ENCODE results near the gene EP400.

DNA sequence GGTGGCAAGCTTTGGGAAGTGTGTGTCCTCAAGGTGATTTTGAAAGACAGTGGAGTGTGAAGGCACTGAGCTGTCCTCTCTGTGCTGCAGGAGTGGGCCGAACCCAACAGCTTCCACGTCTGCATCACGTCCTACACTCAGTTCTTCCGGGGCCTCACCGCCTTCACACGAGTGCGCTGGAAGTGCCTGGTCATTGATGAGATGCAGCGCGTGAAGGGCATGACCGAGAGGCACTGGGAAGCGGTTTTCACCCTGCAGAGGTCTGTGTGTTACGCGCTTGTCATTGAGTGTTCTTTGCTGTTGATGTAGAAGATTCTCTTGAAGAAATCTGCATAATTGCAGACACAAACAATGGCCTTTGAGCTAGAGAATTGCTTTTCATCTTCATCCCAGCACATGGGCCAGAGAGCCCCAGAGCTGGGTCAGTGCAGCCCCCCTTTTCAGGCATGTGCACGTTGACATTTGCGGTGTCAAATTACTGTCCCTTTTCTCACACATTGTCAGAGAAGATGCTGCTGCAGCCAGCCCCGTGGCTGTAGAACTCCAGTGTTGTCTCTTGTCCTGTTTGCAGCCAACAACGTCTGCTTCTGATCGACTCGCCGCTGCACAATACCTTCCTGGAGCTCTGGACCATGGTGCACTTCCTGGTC is 63.3 kb downstream of the EP400 start:
- TF ChIP-seq ZNF24 (IDR thresholded peaks at IDR 0.05) (no peak), GTF2F1 (IDR thresholded peaks at IDR 0.05; ENCODE audit: low read depth, low read length) (no peak), ESRRB (CRISPR knock-in tag; IDR thresholded peaks at IDR 0.05; ENCODE audit: borderline replicate concordance) (no peak), HDAC2 (IDR thresholded peaks at IDR 0.05) (no peak), TRIM24 (IDR thresholded peaks at IDR 0.05) (no peak), MTA2 (IDR thresholded peaks at IDR 0.05; ENCODE audit: low read depth) (no peak), POLR2A (conservative IDR thresholded peaks at IDR 0.05) (no peak), FOXJ2 (tag; IDR thresholded peaks at IDR 0.05) (no peak), MYBL2 (IDR thresholded peaks at IDR 0.05; ENCODE audit: low read depth) (no peak), MYBL2 (CRISPR knock-in tag; IDR thresholded peaks at IDR 0.05; ENCODE audit: borderline replicate concordance) (no peak), EZH2 (IDR thresholded peaks at IDR 0.05; ENCODE audit: borderline replicate concordance, low read depth, low read length) (no peak), SREBF1 (IDR thresholded peaks at IDR 0.05; ENCODE audit: borderline replicate concordance, low read depth, low read length) (no peak)
- TF ChIP-seq, protein P1, sequence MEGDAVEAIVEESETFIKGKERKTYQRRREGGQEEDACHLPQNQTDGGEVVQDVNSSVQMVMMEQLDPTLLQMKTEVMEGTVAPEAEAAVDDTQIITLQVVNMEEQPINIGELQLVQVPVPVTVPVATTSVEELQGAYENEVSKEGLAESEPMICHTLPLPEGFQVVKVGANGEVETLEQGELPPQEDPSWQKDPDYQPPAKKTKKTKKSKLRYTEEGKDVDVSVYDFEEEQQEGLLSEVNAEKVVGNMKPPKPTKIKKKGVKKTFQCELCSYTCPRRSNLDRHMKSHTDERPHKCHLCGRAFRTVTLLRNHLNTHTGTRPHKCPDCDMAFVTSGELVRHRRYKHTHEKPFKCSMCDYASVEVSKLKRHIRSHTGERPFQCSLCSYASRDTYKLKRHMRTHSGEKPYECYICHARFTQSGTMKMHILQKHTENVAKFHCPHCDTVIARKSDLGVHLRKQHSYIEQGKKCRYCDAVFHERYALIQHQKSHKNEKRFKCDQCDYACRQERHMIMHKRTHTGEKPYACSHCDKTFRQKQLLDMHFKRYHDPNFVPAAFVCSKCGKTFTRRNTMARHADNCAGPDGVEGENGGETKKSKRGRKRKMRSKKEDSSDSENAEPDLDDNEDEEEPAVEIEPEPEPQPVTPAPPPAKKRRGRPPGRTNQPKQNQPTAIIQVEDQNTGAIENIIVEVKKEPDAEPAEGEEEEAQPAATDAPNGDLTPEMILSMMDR (IDR thresholded peaks at IDR 0.05 in 2 of 3, conservative IDR thresholded peaks at IDR 0.05 in 1 of 3; ENCODE audit: insufficient read depth in 2 of 3, low read depth in 1 of 3, low read length in 3 of 3) = no peak
- TF ChIP-seq, protein P2, sequence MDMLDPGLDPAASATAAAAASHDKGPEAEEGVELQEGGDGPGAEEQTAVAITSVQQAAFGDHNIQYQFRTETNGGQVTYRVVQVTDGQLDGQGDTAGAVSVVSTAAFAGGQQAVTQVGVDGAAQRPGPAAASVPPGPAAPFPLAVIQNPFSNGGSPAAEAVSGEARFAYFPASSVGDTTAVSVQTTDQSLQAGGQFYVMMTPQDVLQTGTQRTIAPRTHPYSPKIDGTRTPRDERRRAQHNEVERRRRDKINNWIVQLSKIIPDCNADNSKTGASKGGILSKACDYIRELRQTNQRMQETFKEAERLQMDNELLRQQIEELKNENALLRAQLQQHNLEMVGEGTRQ (CRISPR knock-in tag; IDR thresholded peaks at IDR 0.05) = no peak
